GM19452 (cell line): Measurements from ENCODE around the gene SNX7.

Source experiments
- ATAC-seq: cut with Tn5 transposase; IDR thresholded peaks from one replicate; pipeline ENCODE4 v1.9.1; 2021; ENCODE audit not compliant: unreplicated experiment

Gene SNX7

DNA sequence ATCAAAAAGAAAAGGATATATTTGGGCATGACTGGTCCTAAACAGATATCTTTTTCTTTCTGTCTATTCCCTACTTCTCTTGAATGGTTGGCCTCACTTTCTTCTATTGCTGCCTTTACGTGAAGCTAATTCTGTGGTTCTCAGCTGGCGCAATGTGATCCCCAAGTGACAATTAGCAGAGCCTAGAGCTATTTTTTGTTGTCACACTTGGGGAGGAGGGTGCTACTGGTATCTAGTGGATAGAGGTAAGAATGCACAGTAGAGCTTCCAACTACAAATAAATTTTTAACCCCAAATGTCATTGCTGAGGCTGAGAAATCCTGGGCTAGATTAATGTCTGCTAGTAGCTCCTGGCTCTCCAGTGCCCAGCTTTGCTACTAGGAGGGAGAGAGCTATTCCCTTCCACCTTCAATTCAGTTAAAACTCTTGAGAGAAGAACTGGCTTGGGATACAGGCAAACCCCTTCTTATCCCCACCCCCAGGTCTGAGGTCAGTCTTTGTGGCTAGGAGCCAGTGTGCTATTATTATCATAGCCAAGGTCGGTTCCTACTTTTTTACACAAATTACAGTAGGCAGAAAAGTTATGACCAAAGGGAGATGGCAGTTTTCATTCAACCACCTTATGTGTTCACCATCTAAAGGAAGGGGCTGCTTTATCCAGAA, 102.1 kb downstream of the SNX7 start:
- no peak for ATAC-seq

- ATAC-seq = no peak
Measured at GRCh38 chr1:98764485-98764884, 103.0 kb downstream of the SNX7 start.

GRCh38 chr1:98766255-98766654, 104.7 kb downstream of the SNX7 start:
- peak; percentile 62 for ATAC-seq

GRCh38 chr1:98769162-98769561, 107.6 kb downstream of the SNX7 start:
- ATAC-seq = no peak

- ATAC-seq = no peak
Measured at GRCh38 chr1:98781906-98782305, 120.4 kb downstream of the SNX7 start.

- ATAC-seq = no peak
Measured at GRCh38 chr1:98783821-98784220, 122.3 kb downstream of the SNX7 start.

DNA sequence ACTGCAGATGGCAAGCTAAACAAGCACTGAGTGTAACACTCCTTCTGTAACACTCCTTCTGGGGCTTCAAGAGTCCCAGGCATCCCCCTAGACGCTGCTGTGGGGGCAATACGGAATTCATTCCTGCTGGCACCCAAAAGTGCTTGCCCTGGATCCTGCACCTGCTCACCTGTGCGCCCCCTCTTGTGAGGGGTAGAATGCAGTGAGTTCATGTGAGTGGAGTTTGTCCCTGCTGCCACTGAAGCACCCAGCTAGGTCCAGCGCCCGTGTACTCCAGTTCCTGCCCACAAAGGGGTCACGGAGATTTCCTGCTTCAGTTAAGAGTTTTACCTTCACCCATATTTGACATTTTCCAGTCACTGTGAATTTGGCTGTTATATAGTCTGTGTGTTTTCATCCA, 130.0 kb downstream of the SNX7 start:
- ATAC-seq = no peak

DNA sequence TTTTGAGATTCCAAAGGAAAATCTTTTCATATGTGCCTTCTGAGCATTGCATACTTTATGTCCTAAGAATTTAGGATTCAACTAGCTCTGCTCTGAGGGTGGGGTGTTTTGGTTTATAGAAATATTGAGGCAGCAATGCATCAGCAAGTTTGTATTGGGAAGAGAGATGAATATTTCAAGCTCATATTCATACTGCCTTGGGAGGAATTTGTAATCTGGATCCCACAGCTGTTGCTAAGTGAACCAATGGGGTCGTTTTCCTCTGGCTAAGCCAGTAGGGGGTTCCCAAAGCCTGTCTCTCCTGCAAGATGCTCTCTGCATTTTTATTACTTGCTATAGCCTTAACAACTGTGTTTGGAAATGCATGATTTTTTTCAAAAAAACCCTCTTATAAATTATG, 130.6 kb downstream of the SNX7 start:
- ATAC-seq = no peak

GRCh38 chr1:98793136-98793535, 131.6 kb downstream of the SNX7 start:
- no peak for ATAC-seq

DNA sequence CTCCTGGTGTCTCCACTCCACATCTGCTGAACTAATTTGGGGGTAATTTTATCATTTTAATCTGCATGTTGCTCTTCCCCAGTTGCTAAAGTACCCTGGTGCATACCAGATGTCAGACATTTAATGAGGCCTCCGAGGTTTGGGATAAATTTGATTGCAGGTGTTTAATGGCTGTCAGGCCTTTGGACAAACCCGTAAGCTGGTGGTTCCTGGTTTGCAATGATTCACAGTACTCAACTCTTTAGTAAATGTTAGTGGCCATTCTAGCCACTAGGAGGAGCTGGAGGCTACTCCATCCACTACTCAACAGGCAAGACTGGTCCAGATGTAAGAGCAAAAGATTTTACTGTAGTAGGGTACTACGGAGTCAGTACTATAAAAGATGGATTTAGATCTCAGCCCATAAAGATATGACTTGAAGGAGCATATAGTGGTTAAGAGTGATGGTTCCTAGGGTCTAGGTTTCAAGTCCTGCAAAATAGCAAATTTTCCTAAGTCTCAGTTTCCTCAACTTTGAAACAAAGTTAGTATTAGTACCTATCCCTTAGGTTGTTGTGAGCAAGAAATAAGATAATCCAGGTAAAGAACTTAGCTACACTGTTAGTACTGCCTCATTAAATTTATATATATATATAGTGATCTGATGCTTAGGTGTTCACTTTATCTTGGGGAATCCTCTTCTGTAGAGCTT, 132.8 kb downstream of the SNX7 start:
- ATAC-seq = peak; percentile 98

GRCh38 chr1:98796049-98796448, 134.5 kb downstream of the SNX7 start:
- ATAC-seq = no peak

- no peak for ATAC-seq
Measured at GRCh38 chr1:98797506-98797905, 136.0 kb downstream of the SNX7 start.
